HL-60 (cell line): ENCODE results near the gene LARP6.
A peak's percentile ranks its signal among the peaks of the same experiment; 100 is the strongest.

ENCODE experiments used
- DNase-seq, 2 experiments: peaks; one replicate each; pipeline ENCODE4 v3.0.0-alpha.2; 2010 to 2020; ENCODE audit warnings: low read depth in 1 of 2, low spot score in 1 of 2
- H3K27ac ChIP-seq: fragments of 250-450 bp; sonication (Bioruptor Pico); replicated peaks from 2 replicates; pipeline ENCODE4 v1.5.1; 2020; ENCODE audit warnings: mild to moderate bottlenecking, moderate library complexity
- H3K27me3 ChIP-seq: fragments of 250-450 bp; sonication (Bioruptor Pico); 2 replicates; pipeline ENCODE4 v1.5.1; 2021; ENCODE audit warnings: mild to moderate bottlenecking, moderate library complexity; ENCODE audit not compliant: insufficient read depth, poor library complexity, severe bottlenecking
- H3K4me3 ChIP-seq: replicated peaks from 2 replicates; pipeline ENCODE4 v1.5.1; 2011; ENCODE audit warnings: mild to moderate bottlenecking, control low read depth, low read length; ENCODE audit not compliant: insufficient read depth
- CTCF ChIP-seq: IDR thresholded peaks from one replicate; pipeline ENCODE4 v1.5.1; 2011; ENCODE audit warnings: low read length, control low read depth, inconsistent platforms; ENCODE audit not compliant: insufficient read depth
- GABPA ChIP-seq: IDR thresholded peaks from 2 replicates; pipeline ENCODE4 v1.6.1; 2012; ENCODE audit warnings: low read depth
- POLR2AphosphoS5 ChIP-seq: IDR thresholded peaks from 2 replicates; pipeline ENCODE4 v1.6.1; 2012; ENCODE audit warnings: low read depth
- REST ChIP-seq: IDR thresholded peaks from 2 replicates; pipeline ENCODE4 v1.6.1; 2012; ENCODE audit warnings: low read depth; ENCODE audit not compliant: insufficient replicate concordance
- SPI1 ChIP-seq: IDR thresholded peaks from 2 replicates; pipeline ENCODE4 v1.6.1; 2012; ENCODE audit warnings: low read depth, mild to moderate bottlenecking, borderline replicate concordance

The LARP6 gene

GRCh38 chr15:70892002-70892911, 38.3 kb upstream of the LARP6 start, which contains the start of the genes LRRC49 and THAP10:
LRRC49 (plus strand) TSS chr15:70892826; CDS start chr15:70892895, 69 bp downstream.
THAP10 (minus strand) TSS chr15:70892433; CDS start chr15:70892272, 161 bp downstream.
- DNase-seq: peak; percentile 35 to 62
- TF ChIP-seq GABPA: peak; percentile 84
- TF ChIP-seq SPI1: peak; percentile 55
- TF ChIP-seq POLR2AphosphoS5: peak; percentile 12; the same call in 1 of the 2 replicates
- TF ChIP-seq REST: no peak
- Histone ChIP-seq H3K27me3 (no peaks in the 10 kb centered on the region), H3K27ac (no peak within 1 kb of the TSS), H3K4me3 (peak within 1 kb of the TSS; percentile 71)

- TF ChIP-seq SPI1 (peak; percentile 32; the same call in 1 of the 2 replicates), POLR2AphosphoS5 (no peak)
- Histone ChIP-seq H3K27ac (no peak overlapping the region), H3K4me3 (no peak overlapping the region), H3K27me3 (no peaks in the 10 kb centered on the region)
- DNase-seq: no peak
These were observed 28.4 kb upstream of the LARP6 start for GRCh38 chr15:70882361-70882760.

- H3K4me3 ChIP-seq: no peak overlapping the region
- no peak for TF ChIP-seq GABPA
- no peak for TF ChIP-seq CTCF
- no peak for TF ChIP-seq POLR2AphosphoS5
- TF ChIP-seq REST: no peak
- no peak for TF ChIP-seq SPI1
- DNase-seq: no peak
- no peaks in the 10 kb centered on the region for H3K27me3 ChIP-seq
- H3K27ac ChIP-seq: no peak overlapping the region
These were observed 26.8 kb upstream of the LARP6 start for GRCh38 chr15:70880781-70881180.

- no peak overlapping the region for H3K27ac ChIP-seq
- H3K27me3 ChIP-seq: no peaks in the 10 kb centered on the region
- TF ChIP-seq POLR2AphosphoS5 (no peak), GABPA (no peak), SPI1 (no peak), CTCF (no peak), REST (no peak)
- DNase-seq: no peak
- H3K4me3 ChIP-seq: no peak overlapping the region
These were observed 25.4 kb upstream of the LARP6 start for GRCh38 chr15:70879401-70879800.
